Activated CD4-positive, alpha-beta T cell treated with anti-CD3 and anti-CD28 coated beads, Interleukin-2, amount 50 U/mL, for 4 hours (primary cell): ENCODE results near the gene CTTNBP2.

Experiments
- DNase-seq, 2 experiments: peaks; one replicate each; pipeline ENCODE4 v3.0.0-alpha.2; 2020

The CTTNBP2 gene

GRCh38 chr7:117824592-117824991 lies 48.6 kb downstream of the CTTNBP2 start:
- no peak for DNase-seq

- DNase-seq, result no peak
Measured at GRCh38 chr7:117819558-117819957, 53.7 kb downstream of the CTTNBP2 start.

- DNase-seq, result no peak
Measured at GRCh38 chr7:117818232-117818631, 55.0 kb downstream of the CTTNBP2 start.

GRCh38 chr7:117816727-117817126 lies 56.5 kb downstream of the CTTNBP2 start:
- no peak for DNase-seq

DNA sequence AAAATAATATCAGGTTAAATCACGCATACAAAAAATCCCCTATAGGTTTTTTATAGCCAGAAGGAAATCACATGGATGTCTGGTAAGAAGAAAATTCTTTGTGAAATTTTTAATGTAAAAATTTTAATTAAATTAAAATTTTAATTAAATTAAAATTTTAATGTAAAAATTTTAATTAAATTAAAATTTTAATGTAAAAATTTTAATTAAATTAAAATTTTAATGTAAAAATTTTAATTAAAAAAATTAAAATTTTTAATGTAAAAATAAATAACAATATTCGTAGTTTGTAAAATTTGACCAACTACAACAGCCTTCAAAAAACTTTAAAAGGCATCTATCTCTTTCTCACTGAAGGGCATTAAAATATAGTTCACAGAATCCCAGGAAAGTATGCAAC lies 61.5 kb downstream of the CTTNBP2 start:
- no peak for DNase-seq

- no peak for DNase-seq
Measured at GRCh38 chr7:117810642-117811512, 62.4 kb downstream of the CTTNBP2 start.

DNA sequence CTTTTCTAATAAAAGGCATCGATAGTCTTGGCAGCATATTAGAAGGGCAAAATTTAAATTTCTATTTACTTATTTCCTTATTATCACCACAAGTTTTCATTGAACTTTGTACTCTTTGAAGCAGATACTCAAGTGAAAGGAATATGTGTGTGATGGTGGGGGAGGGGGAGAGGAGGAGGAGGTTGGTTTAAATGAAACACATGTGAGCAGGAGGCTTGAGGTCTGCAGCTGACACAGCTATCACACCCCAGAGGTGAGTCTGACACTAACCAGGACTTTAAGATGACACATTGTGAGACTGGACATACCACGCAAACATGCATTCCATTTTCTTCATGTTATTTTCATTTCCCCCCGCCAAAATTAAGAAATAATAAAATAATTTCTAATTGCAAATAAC lies 63.3 kb downstream of the CTTNBP2 start:
- no peak for DNase-seq

DNA sequence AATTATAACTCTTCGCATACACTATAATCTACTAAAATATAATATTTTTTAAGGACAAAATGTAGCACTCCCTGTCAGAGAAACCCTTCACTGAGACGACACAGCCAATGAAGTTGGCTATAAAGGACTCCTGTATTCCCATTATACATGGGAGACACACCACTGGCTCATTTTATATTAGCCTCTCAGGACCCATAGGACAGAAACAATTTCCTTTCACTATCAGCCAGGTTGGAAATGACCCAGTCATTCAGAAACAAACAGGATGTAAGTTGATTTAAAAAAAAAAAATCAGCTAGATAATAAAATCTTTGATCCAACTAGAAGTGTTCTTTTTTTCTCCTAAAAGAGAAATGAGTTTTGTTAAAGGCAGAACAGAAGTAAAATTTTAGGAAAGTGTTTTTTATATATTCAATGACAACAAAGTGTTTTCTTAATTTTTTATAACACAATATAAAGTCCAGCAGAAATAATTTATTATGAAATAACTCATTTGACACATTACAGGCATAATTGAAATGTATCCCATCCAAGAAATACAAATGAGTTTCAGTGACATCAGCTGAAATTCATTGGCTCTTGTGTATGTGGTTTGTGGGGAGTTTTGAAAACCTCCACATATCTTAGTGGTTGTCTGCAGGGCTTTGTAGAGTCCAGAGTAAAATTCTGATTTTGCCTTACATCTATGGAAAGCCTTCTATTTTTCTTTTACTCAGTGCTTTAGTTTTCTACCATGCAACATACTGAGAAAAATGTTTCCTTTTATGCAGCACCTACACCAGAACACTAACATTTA lies 64.1 kb downstream of the CTTNBP2 start:
- no peak for DNase-seq

- DNase-seq, result no peak
Measured at GRCh38 chr7:117808341-117808757, 64.9 kb downstream of the CTTNBP2 start.

DNA sequence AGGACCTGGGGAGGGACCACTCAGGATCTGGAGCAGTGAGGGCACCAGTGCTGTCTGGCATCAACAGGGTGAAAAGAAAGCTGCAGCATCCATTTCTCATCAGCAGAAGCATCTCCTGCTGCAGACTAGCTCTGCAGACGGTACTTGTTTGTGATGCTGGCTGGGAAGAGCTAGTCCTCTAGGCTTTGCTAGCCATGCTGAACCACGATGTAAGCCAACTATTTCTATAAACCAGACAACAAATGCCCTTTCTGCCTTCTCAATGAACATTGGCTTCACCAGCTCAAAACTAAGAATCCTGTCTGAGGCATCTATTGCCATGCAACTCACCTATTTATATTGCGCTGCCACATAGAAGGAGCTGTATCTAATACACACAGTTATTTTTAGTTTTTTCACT lies 65.6 kb downstream of the CTTNBP2 start:
- DNase-seq, result no peak

DNA sequence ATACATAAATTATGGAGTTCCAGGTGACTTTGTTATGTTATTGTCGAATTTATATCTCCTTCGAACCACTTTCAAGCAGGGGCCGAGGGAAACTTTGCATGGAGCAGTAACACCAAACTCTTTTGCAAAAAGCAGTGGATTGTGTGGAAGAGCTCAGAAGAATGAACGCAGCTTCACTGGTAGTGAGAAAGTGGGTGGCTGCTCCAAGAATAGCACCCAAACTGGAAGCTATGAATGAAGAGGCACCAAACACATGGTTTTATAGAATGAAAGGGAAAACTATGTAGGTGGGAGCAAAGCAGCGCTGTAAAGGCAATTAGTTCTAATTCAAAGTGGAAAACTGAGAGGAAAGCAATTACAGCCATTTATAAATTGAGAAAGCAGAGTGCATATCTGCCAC lies 67.2 kb downstream of the CTTNBP2 start:
- DNase-seq, result no peak

GRCh38 chr7:117805241-117805640 lies 68.0 kb downstream of the CTTNBP2 start:
- no peak for DNase-seq

- no peak for DNase-seq
Measured at GRCh38 chr7:117803476-117803875, 69.8 kb downstream of the CTTNBP2 start.

- DNase-seq, result no peak
Measured at GRCh38 chr7:117802660-117803059, 70.6 kb downstream of the CTTNBP2 start.

DNA sequence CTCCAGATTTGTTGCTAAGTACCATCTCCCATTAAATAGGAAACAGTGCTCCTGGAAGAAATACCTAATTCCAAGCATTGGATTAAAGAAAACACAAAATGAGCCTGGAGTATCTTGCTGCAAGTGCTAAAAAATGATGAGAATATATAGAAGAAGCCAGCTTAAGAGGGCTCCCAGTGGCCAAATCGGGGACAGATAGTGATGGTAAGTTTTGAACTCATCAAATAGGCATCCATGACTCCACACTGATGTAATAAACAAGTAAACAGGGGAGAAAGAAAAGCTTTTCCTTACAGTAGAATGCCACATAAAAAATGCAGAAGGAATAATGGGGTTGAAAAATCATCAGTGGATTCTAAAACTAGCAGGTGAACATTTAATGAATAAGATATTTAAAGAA lies 72.4 kb downstream of the CTTNBP2 start:
- DNase-seq, result no peak

DNA sequence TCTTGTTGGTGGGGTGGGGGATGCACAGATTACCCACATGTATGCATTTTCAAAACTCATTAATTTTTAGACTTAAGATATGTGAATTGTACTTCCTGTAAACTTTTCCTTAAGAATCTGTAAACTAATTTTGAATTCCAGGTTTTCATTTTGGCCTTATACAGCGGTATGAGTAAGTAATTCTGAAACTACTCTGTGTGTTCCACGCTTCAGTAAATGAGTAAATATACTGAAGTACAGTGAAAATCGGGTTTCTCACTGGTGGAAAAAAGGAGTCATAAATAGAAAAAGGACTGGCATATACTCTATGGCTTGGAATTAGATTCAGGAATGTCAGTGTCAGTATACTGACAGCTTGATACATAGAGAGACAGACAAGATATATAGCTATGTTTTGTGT lies 72.8 kb downstream of the CTTNBP2 start:
- no peak for DNase-seq

DNA sequence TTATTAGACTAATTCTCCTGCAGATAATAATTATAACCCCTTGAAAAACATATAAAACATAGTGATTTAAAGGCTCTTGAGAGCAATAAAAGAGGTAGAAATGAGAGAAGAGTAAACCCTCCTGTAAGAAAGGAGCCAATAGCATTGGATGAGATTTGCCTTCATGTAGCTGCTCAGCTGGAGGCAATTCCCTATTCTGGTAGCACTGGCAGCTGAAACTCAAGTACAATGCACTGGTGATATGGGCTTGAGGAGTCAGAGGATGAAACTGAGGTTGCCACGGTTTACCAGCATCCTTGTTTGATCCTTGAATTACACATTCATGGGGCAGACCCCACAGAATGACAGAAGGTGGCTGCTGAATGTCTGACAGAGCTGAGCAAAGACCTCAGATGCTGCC lies 76.4 kb downstream of the CTTNBP2 start:
- no peak for DNase-seq

GRCh38 chr7:117793976-117794375 lies 79.3 kb downstream of the CTTNBP2 start:
- no peak for DNase-seq

GRCh38 chr7:117793521-117793920 lies 79.7 kb downstream of the CTTNBP2 start:
- DNase-seq, result no peak

- no peak for DNase-seq
Measured at GRCh38 chr7:117791877-117792780, 81.1 kb downstream of the CTTNBP2 start.

DNA sequence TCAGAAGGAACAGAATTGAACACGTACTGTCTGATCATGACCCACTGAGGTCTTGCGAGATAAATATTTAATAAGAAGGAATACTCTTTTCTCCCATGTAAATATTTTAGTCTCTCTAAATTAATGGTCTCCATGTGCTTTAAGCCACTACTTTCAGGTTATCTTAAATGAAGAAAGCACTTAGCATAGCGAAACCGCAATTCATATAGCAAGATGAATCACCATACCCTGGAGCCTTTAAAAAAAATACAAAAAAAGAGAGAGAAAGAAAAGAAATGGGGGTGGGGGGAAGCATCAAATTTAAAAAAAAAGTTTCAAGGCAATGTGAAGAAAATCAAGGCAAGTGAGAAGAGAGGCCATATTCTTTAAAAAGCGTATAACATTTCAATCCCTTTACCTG lies 82.5 kb downstream of the CTTNBP2 start:
- no peak for DNase-seq

DNA sequence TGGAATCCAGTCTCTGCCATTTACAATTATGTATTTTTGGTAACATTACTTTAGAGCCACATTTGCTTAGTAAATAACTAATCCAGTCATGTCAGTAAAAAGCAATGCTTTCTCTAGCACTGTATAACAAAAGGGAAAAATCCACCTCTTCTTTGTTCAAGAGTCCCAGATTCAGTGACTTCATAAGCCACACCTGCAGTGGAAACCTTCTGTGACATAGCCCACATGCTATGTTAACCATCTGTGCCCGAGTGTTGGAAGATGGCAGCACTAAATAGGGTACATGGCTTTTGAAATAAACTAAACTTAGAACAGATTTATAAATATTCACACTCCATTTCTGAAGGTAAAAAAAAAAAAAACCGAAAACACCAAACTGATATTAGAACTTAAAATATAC lies 83.0 kb downstream of the CTTNBP2 start:
- no peak for DNase-seq

GRCh38 chr7:117785431-117785830 lies 87.8 kb downstream of the CTTNBP2 start:
- DNase-seq, result no peak
